Esophagus muscularis mucosa (tissue), 4 donors: ENCODE data around the gene TUBGCP2. TPM values are rescaled to one million over a fixed set of nuclear protein-coding genes. Genes with fewer than 3 reads are reported as not detected.

Experiments used
- DNase-seq: peaks from one replicate; pipeline ENCODE4 v3.0.0-alpha.2; 2017; ENCODE audit errors: extremely low spot score
- H3K27ac ChIP-seq, 4 donors: fragments of 200-600 bp; sonication (generic); replicated peaks in 1 of 4; 1 replicate in 3 of 4; 2 replicates in 1 of 4; pipeline ENCODE4 v1.5.1; 2016 to 2019; ENCODE audit warnings: mild to moderate bottlenecking in 1 of 4
- H3K27me3 ChIP-seq, 4 donors: fragments of 200-600 bp; sonication (generic); one replicate each; pipeline versions ENCODE4 v1.5.1 to v1.6.0; 2016 to 2019
- H3K36me3 ChIP-seq, 4 donors: fragments of 200-600 bp; sonication (generic); one replicate each; pipeline ENCODE4 v1.5.1; 2016 to 2019
- H3K4me1 ChIP-seq, 4 donors: fragments of 200-600 bp; sonication (generic); one replicate each; pipeline ENCODE4 v1.5.1; 2016 to 2019
- H3K4me3 ChIP-seq, 4 donors: fragments of 200-600 bp; sonication (generic); 1 replicate in 2 of 4; 2 replicates in 2 of 4; pipeline ENCODE4 v1.5.1; 2016 to 2019; ENCODE audit warnings: mild to moderate bottlenecking in 4 of 4, moderate library complexity in 1 of 4
- H3K9me3 ChIP-seq, 4 donors: fragments of 200-600 bp; sonication (generic); 1 replicate in 3 of 4; 2 replicates in 1 of 4; pipeline ENCODE4 v1.5.1; 2016 to 2019
- CTCF ChIP-seq, 3 experiments: fragments of 200-600 bp in 2 of 3; fragments of 450-650 bp in 1 of 3; sonication (generic) in 2 of 3; IDR thresholded peaks; one replicate each; pipeline ENCODE4 v1.5.1; 2017 to 2019; ENCODE audit warnings: antibody characterized with exemption in 3 of 3, mild to moderate bottlenecking in 2 of 3, moderate library complexity in 1 of 3
- EP300 ChIP-seq: sonication (generic); formaldehyde crosslinking; IDR thresholded peaks from one replicate; pipeline ENCODE4 v1.6.1; 2017; ENCODE audit warnings: antibody characterized with exemption
- POLR2A ChIP-seq: fragments of 450-650 bp; IDR thresholded peaks from one replicate; pipeline ENCODE4 v1.6.1; 2017; ENCODE audit warnings: antibody characterized with exemption, moderate library complexity, mild to moderate bottlenecking, low read depth
- POLR2AphosphoS5 ChIP-seq, 2 donors: sonication (generic); formaldehyde crosslinking; IDR thresholded peaks; one replicate each; pipeline ENCODE4 v1.6.1; 2017; ENCODE audit warnings: antibody characterized with exemption in 2 of 2
- WGBS: methylation state at CpG from one replicate; pipeline ENCODE4 v1.1.5; 2018; 5-methylcytosine and 5-hydroxymethylcytosine counted together
- intact Hi-C: fragments of 100-400 bp; cut with DNase I; formaldehyde crosslinking; loops from one replicate; pipeline ENCODE4 v1.15.1; 2023
- total RNA-seq, 4 donors: library from RNA; depleted of rRNA; stranded (reverse); fragments of >200 nt; gene quantifications; one replicate each; pipeline versions ENCODE4 v1.1.0 to v1.2.1, GENCODE V29; 2016

The TUBGCP2 gene
- total RNA-seq, 4 donors from 2014 or later = 30.2 to 54.4 (median 39.0) TPM

DNA sequence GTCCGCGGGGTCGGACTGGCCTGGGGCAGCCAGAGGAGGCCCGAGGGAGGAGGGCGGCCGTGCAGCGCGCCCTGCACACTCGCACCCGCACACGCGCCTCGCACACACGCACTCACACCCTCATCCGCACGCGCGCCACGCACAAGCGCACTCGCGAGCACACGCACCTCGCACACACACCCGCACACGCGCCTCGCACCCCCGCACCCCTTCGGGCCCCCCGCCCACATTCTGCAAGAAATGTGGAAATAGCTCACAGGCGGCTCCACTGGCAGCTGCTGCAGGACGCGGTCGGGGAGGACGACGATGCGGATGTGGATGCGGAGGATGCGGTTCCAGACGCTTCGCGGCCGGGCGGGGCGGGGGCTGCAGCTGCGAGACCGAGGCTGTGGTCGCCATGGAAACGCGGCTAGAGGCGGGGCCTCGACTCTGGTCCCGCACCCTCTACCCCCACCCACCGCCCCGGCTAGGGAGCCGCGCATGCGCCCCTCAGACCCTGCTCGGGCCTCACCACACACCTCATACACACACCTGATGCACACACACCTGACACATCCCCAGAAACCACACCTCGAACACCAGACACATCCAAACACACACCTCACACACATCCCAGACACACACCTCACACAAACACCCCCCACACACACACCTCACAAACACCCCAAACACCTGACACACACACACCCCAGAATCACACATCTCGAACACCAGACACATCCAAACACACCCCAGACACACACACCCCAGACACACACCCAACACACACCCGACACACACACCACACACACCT, 28.1 kb upstream of the TUBGCP2 start, which contains the start of gene CALY:
CALY (minus strand) TSS at position 320 of the 793 bp plus-strand sequence. CDS start 7,907 bp downstream, outside the sequence.
- no peak for DNase-seq
- H3K4me3 ChIP-seq = peak within 1 kb of the TSS; percentile 47 to 55 (median 48)
- H3K27me3 ChIP-seq = peaks cover 11 to 92% (median 41%) of the 10 kb centered on the region in 4 donors

DNA sequence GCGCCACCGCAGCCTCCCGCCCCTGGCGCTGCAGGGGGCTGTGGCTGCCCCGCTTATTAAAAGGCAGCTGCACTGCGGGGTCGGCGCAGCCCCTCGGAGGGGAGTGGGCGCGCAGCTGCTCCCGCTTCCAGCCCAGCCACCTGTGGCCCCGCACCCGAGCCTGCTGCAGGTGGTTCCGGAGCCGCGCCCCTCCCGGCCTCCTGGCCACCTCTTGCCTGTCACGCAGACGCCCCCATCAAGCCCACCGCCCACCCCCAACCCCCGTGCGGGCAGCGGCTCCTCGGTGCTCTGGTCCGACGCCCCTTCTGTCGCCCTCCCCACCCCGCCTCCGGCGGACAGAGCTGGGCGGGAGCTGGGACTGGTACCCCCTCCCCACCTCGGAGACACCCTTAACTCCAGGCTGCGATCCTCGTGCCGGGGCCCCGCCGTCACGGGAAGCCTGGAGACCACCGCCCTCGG, 27.5 kb upstream of the TUBGCP2 start:
- intact Hi-C loops = loop anchor here (10.0 kb wide), 1 partner anchor 159 kb away; no protein-coding TSS in a partner anchor
- H3K4me3 ChIP-seq = peak overlapping the region; percentile 47 to 55 (median 48)
- 10% methylated on average over 6 of the region's 41 CpGs for WGBS

More for the DNA sequence above, 28.1 kb upstream of the TUBGCP2 start, which contains the start of gene CALY:
- intact Hi-C loops = loop anchor here (10.0 kb wide), 1 partner anchor 158 kb away; no protein-coding TSS in a partner anchor
- WGBS = 19% methylated on average over 40 of the region's 63 CpGs
- no peaks in the 10 kb centered on the region for H3K9me3 ChIP-seq
- no peaks in the 10 kb centered on the region for H3K36me3 ChIP-seq
- TF ChIP-seq POLR2A (no peak), POLR2AphosphoS5 (IDR thresholded peaks at IDR 0.05) (no peak), CTCF (IDR thresholded peaks at IDR 0.05) (no peak), EP300 (no peak)
- no peak within 1 kb of the TSS for H3K27ac ChIP-seq
- H3K4me1 ChIP-seq = peaks cover 22 to 28% (median 24%) of the 10 kb centered on the region in 4 donors

GRCh38 chr10:133335246-133336117, 26.8 kb upstream of the TUBGCP2 start:
- peak overlapping the region; percentile 47 to 55 (median 48) for H3K4me3 ChIP-seq
- intact Hi-C loops = loop anchor here (10.0 kb wide), 1 partner anchor 159 kb away; no protein-coding TSS in a partner anchor

More for the DNA sequence above, 27.5 kb upstream of the TUBGCP2 start:
- no peaks in the 10 kb centered on the region for H3K9me3 ChIP-seq
- H3K27ac ChIP-seq = no peak overlapping the region
- peaks cover 22 to 28% (median 24%) of the 10 kb centered on the region in 4 donors for H3K4me1 ChIP-seq
- peaks cover 11 to 92% (median 41%) of the 10 kb centered on the region in 4 donors for H3K27me3 ChIP-seq
- DNase-seq = no peak
- H3K36me3 ChIP-seq = no peaks in the 10 kb centered on the region
- TF ChIP-seq EP300 (no peak), POLR2A (no peak), CTCF (IDR thresholded peaks at IDR 0.05) (no peak), POLR2AphosphoS5 (IDR thresholded peaks at IDR 0.05) (no peak)

More at GRCh38 chr10:133335246-133336117, 26.8 kb upstream of the TUBGCP2 start:
- H3K27me3 ChIP-seq = peaks cover 11 to 90% (median 43%) of the 10 kb centered on the region in 4 donors
- H3K36me3 ChIP-seq = no peaks in the 10 kb centered on the region
- WGBS = under 1% methylated on average over 17 of the region's 75 CpGs
- no peak for DNase-seq
- no peaks in the 10 kb centered on the region for H3K9me3 ChIP-seq
- H3K4me1 ChIP-seq = peaks cover 22 to 28% (median 24%) of the 10 kb centered on the region in 4 donors
- no peak overlapping the region for H3K27ac ChIP-seq
- TF ChIP-seq EP300 (no peak), POLR2A (no peak), CTCF (IDR thresholded peaks at IDR 0.05) (no peak), POLR2AphosphoS5 (IDR thresholded peaks at IDR 0.05) (no peak)
